BLaER1 (cell line): ENCODE results near the gene ADPRHL1.

Experiments used
- H3K27ac ChIP-seq: shearing (Covaris generic); formaldehyde crosslinking; 2 replicates; pipeline ENCODE4 v1.8.1; 2022
- H3K27me3 ChIP-seq: shearing (Covaris generic); formaldehyde crosslinking; 2 replicates; pipeline ENCODE4 v1.8.1; 2022
- H3K36me3 ChIP-seq: shearing (Covaris generic); formaldehyde crosslinking; 2 replicates; pipeline ENCODE4 v1.8.1; 2022
- H3K4me1 ChIP-seq: shearing (Covaris generic); formaldehyde crosslinking; 2 replicates; pipeline ENCODE4 v1.8.1; 2022
- H3K4me2 ChIP-seq: shearing (Covaris generic); formaldehyde crosslinking; 2 replicates; pipeline ENCODE4 v1.8.1; 2022
- H3K4me3 ChIP-seq: shearing (Covaris generic); formaldehyde crosslinking; 2 replicates; pipeline ENCODE4 v1.8.1; 2022
- H3K9ac ChIP-seq: shearing (Covaris generic); formaldehyde crosslinking; 2 replicates; pipeline ENCODE4 v1.8.1; 2022
- H3K9me3 ChIP-seq: shearing (Covaris generic); formaldehyde crosslinking; 2 replicates; pipeline ENCODE4 v1.8.1; 2022
- H4K20me1 ChIP-seq: shearing (Covaris generic); formaldehyde crosslinking; 2 replicates; pipeline ENCODE4 v1.8.1; 2022
- Cebpa-rat ChIP-seq: shearing (Covaris generic); IDR thresholded peaks from 2 replicates; pipeline ENCODE4 v1.8.1; 2022

Gene ADPRHL1

DNA sequence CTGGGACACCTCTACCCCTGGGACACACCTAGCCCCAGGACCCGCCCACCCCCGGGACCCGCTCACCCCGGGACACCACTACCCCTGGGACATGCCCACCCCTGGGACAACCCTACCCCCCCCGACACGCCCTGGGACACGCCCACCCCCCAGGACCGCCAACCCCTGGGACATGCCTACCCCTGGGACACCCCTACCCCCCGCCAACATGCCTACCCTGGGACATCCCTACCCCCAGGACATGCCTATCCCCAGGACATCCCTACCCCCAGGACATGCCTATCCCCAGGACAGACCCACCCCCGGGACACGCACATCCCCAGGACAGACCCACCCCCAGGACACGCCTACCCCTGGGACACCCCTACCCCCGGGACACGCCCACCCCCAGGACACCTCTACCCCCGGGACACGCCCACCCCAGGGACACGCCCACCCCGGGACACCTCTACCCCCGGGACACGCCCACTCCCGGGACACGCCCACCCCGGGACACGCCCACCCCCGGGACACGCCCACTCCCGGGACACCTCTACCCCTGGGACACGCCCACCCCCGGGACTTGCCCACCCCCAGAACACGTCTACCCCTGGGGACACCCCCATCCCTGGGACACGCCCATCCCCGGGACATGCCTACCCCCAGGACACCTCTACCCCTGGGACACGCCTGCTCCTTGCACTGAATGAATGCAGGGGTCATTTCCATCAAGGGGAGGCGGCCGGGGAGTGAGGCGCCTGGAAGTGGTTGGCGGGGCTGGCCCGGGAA, 32.3 kb downstream of the ADPRHL1 start:
- Histone ChIP-seq H3K4me2 (peak overlapping the region; percentile 95), H3K4me3 (0 out of 2 replicates have a peak overlapping the region, but pooled peaks have one; percentile 6)

GRCh38 chr13:113420232-113420631, 33.1 kb downstream of the ADPRHL1 start:
- H3K27ac ChIP-seq: no peak overlapping the region
- no peaks in the 10 kb centered on the region for H3K9me3 ChIP-seq
- peaks cover 10% of the 10 kb centered on the region; the same call in 1 of the 2 replicates for H4K20me1 ChIP-seq
- no peak for TF ChIP-seq Cebpa-rat
- peaks cover 33% of the 10 kb centered on the region for H3K27me3 ChIP-seq
- H3K9ac ChIP-seq: no peak overlapping the region
- no peaks in the 10 kb centered on the region for H3K36me3 ChIP-seq
- no peak overlapping the region for H3K4me3 ChIP-seq
- H3K4me2 ChIP-seq: peak overlapping the region; percentile 1
- H3K4me1 ChIP-seq: peaks cover 81% of the 10 kb centered on the region

More for the DNA sequence above, 32.3 kb downstream of the ADPRHL1 start:
- H3K27me3 ChIP-seq: peaks cover 27% of the 10 kb centered on the region
- TF ChIP-seq Cebpa-rat: no peak
- H4K20me1 ChIP-seq: peaks cover 10% of the 10 kb centered on the region; the same call in 1 of the 2 replicates
- peak overlapping the region; percentile 68; the same call in 1 of the 2 replicates for H3K27ac ChIP-seq
- H3K36me3 ChIP-seq: no peaks in the 10 kb centered on the region
- H3K9me3 ChIP-seq: no peaks in the 10 kb centered on the region
- H3K4me1 ChIP-seq: peaks cover 81% of the 10 kb centered on the region
- H3K9ac ChIP-seq: no peak overlapping the region

DNA sequence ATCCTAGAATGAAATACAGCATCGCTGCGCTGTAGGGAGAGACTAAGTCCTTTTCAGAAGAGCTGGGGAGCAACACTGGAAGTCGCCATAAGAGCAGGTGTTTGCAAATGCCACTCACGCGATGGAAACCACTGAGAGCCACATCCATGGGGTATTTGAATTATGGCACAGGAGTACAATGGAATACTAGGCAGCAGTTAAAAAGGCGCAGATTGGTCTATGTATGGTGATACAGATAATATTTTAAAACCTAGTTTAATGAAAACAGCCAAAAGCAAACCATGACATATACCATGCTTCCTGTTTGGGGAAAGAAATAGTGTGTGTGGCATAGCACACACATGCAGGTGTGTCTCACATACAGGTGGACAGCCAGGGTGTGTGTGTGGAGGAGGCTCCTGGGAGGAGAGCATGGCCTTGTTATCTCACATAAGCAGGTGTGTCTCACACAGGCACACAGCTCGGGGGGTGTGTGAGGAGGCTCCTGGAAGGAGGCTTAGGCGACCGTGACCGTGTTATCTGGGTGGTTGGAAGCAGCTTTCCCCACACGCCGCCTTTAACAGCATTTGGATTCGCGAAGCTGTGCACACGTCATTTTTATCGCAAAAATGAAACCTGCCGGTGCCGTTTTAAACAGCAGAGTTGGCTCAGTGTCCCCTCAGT, 33.6 kb downstream of the ADPRHL1 start:
- no peak for TF ChIP-seq Cebpa-rat
- peaks cover 35% of the 10 kb centered on the region for H3K27me3 ChIP-seq
- no peaks in the 10 kb centered on the region for H3K36me3 ChIP-seq
- no peak overlapping the region for H3K9ac ChIP-seq
- H4K20me1 ChIP-seq: peaks cover 10% of the 10 kb centered on the region; the same call in 1 of the 2 replicates
- H3K4me1 ChIP-seq: peaks cover 85% of the 10 kb centered on the region
- H3K27ac ChIP-seq: no peak overlapping the region
- H3K4me3 ChIP-seq: no peak overlapping the region
- no peaks in the 10 kb centered on the region for H3K9me3 ChIP-seq
- peak overlapping the region; percentile 1 for H3K4me2 ChIP-seq

DNA sequence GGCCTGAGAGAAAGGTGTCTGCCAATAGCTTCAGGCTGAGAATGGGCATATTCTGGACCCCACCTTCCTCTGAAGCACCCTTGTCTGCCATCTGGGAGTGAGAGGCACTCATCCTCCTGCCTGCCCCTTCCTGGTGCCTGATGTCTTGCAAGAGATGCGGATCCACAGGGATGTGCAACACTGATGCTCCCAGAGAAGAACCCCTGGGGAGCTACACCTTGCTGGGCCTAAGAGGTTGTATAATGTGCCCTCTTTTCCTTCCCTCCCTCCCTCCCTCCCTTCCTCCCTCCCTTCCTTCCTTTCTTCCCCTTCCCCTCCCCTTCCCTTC, 34.6 kb downstream of the ADPRHL1 start:
- no peak for TF ChIP-seq Cebpa-rat
- H4K20me1 ChIP-seq: peaks cover 10% of the 10 kb centered on the region; the same call in 1 of the 2 replicates
- no peak overlapping the region for H3K27ac ChIP-seq
- H3K4me2 ChIP-seq: peak overlapping the region; percentile 89
- no peaks in the 10 kb centered on the region; the same call in 1 of the 2 replicates for H3K36me3 ChIP-seq
- H3K4me1 ChIP-seq: peaks cover 87% of the 10 kb centered on the region
- no peak overlapping the region for H3K4me3 ChIP-seq
- H3K9ac ChIP-seq: no peak overlapping the region
- H3K9me3 ChIP-seq: no peaks in the 10 kb centered on the region
- H3K27me3 ChIP-seq: peaks cover 35% of the 10 kb centered on the region

- Histone ChIP-seq H3K4me1 (peaks cover 87% of the 10 kb centered on the region), H3K9me3 (peaks cover 2% of the 10 kb centered on the region), H4K20me1 (peaks cover 10% of the 10 kb centered on the region; the same call in 1 of the 2 replicates), H3K27ac (peak overlapping the region; percentile 46; the same call in 1 of the 2 replicates), H3K9ac (peak overlapping the region; percentile 58; the same call in 1 of the 2 replicates), H3K36me3 (peaks cover 6% of the 10 kb centered on the region), H3K27me3 (peaks cover 35% of the 10 kb centered on the region), H3K4me2 (peak overlapping the region; percentile 89), H3K4me3 (no peak overlapping the region)
- peak; percentile 87 for TF ChIP-seq Cebpa-rat
Measured at GRCh38 chr13:113417836-113418721, 35.2 kb downstream of the ADPRHL1 start.

GRCh38 chr13:113417008-113417751, 36.1 kb downstream of the ADPRHL1 start:
- Histone ChIP-seq H3K4me3 (0 out of 2 replicates have a peak overlapping the region, but pooled peaks have one; percentile 19), H3K4me2 (peak overlapping the region; percentile 89), H4K20me1 (peaks cover 10% of the 10 kb centered on the region; the same call in 1 of the 2 replicates), H3K27me3 (peaks cover 35% of the 10 kb centered on the region), H3K4me1 (peaks cover 84% of the 10 kb centered on the region), H3K9me3 (peaks cover 11% of the 10 kb centered on the region), H3K36me3 (peaks cover 14% of the 10 kb centered on the region), H3K27ac (peak overlapping the region; percentile 46), H3K9ac (peak overlapping the region; percentile 55)
- no peak for TF ChIP-seq Cebpa-rat

- H3K4me2 ChIP-seq: peak overlapping the region; percentile 89
- H3K4me1 ChIP-seq: peaks cover 87% of the 10 kb centered on the region
- H3K27me3 ChIP-seq: peaks cover 35% of the 10 kb centered on the region
- peaks cover 19% of the 10 kb centered on the region for H3K36me3 ChIP-seq
- H4K20me1 ChIP-seq: peaks cover 10% of the 10 kb centered on the region; the same call in 1 of the 2 replicates
- H3K27ac ChIP-seq: no peak overlapping the region
- peaks cover 14% of the 10 kb centered on the region for H3K9me3 ChIP-seq
- H3K4me3 ChIP-seq: no peak overlapping the region
- no peak for TF ChIP-seq Cebpa-rat
- no peak overlapping the region for H3K9ac ChIP-seq
Measured at GRCh38 chr13:113415825-113416224, 37.5 kb downstream of the ADPRHL1 start.

DNA sequence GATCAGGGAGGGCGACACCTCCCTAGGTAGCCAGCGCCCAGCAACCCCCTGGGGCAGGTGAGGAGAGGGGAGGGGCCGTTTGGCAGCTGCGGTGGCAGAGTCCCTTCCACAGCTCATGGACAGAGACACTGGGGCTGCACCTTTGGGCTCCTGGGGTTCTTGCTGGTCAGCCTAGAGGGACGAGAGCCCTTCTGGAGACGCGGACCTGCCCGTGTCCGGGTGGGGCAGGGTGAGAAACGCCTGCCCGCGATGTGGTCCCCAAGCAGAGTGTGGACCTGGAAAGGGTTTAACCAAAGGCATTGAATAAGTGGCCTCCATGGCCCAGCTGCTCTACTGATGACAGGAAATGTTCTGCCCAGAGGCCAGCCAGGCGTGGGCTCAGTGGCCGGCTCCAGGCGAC, 38.3 kb downstream of the ADPRHL1 start:
- peaks cover 19% of the 10 kb centered on the region for H3K36me3 ChIP-seq
- H3K9ac ChIP-seq: peak overlapping the region; percentile 45; the same call in 1 of the 2 replicates
- peaks cover 14% of the 10 kb centered on the region for H3K9me3 ChIP-seq
- H4K20me1 ChIP-seq: peaks cover 10% of the 10 kb centered on the region; the same call in 1 of the 2 replicates
- peaks cover 90% of the 10 kb centered on the region for H3K4me1 ChIP-seq
- H3K4me2 ChIP-seq: peak overlapping the region; percentile 89
- TF ChIP-seq Cebpa-rat: no peak
- H3K27ac ChIP-seq: peak overlapping the region; percentile 87
- H3K4me3 ChIP-seq: no peak overlapping the region
- peaks cover 35% of the 10 kb centered on the region for H3K27me3 ChIP-seq
